IMR-90 (cell line): ENCODE data around the gene LRCOL1. TPM values are rescaled to one million over a fixed set of nuclear protein-coding genes. Genes with fewer than 3 reads are reported as not detected.

Experiments
- ATAC-seq: fragments of 200-7000 bp; cut with Tn5 transposase; 2 replicates; pipeline ENCODE4 v1.9.1; 2020; ENCODE audit warnings: low read depth, mild to moderate bottlenecking, moderate library complexity
- BruUV-seq: library from RNA; stranded (reverse); fragments of 400-500 nt; replicated peaks from 2 replicates; lab custom pipeline; 2021; lab: Mats Ljungman, UMichigan
- CTCF ChIA-PET: fragments of 300-600 bp; formaldehyde crosslinking; extraction: SDS; loops from one replicate; lab custom pipeline; 2021; ENCODE audit warnings: antibody characterized with exemption; lab: Yijun Ruan, JAX
- POLR2A ChIA-PET: fragments of 300-600 bp; sonication (Branson Sonifier 250); formaldehyde crosslinking; loops from one replicate; lab custom pipeline; 2022; ENCODE audit warnings: antibody characterized with exemption; ENCODE audit not compliant: unreplicated experiment; lab: Charles Lee
- DNase-seq: peaks from one replicate; pipeline ENCODE4 v3.0.0; 2013
- H2AFZ ChIP-seq: replicated peaks from 2 replicates; pipeline ENCODE3; 2013; ENCODE audit warnings: low read length, mild to moderate bottlenecking; ENCODE audit not compliant: poor library complexity
- H2AK5ac ChIP-seq: 2 replicates; pipeline ENCODE4 v1.6.1; 2013; ENCODE audit warnings: low read depth, low read length, inconsistent platforms
- H2AK9ac ChIP-seq: replicated peaks from 2 replicates; pipeline ENCODE3; 2013; ENCODE audit warnings: mild to moderate bottlenecking, low read depth, low read length, moderate library complexity; ENCODE audit not compliant: poor library complexity
- H2BK120ac ChIP-seq: 2 replicates; pipeline ENCODE4 v1.6.1; 2013; ENCODE audit warnings: low read depth, low read length, inconsistent platforms
- H2BK15ac ChIP-seq: 3 replicates; pipeline ENCODE4 v1.6.1; 2013; ENCODE audit warnings: low read depth, low read length, inconsistent platforms
- H2BK20ac ChIP-seq: 2 replicates; pipeline ENCODE4 v1.6.1; 2013; ENCODE audit warnings: low read depth, mild to moderate bottlenecking, inconsistent platforms, low read length, moderate library complexity
- H2BK5ac ChIP-seq: 2 replicates; pipeline ENCODE4 v1.6.1; 2013; ENCODE audit warnings: mild to moderate bottlenecking, low read depth, low read length, inconsistent platforms; ENCODE audit not compliant: poor library complexity, severe bottlenecking
- H3K14ac ChIP-seq: replicated peaks from 2 replicates; pipeline ENCODE4 v1.6.1; 2013; ENCODE audit warnings: low read depth, low read length, inconsistent platforms
- H3K18ac ChIP-seq: 2 replicates; pipeline ENCODE4 v1.6.1; 2013; ENCODE audit warnings: low read depth, low read length, control low read depth
- H3K23ac ChIP-seq: 2 replicates; pipeline ENCODE4 v1.6.1; 2013; ENCODE audit warnings: low read depth, low read length, inconsistent platforms
- H3K27ac ChIP-seq: 2 replicates; pipeline ENCODE4 v1.5.1; 2013; ENCODE audit warnings: mild to moderate bottlenecking, control low read depth, low read length; ENCODE audit not compliant: insufficient read depth
- H3K27me3 ChIP-seq: 2 replicates; pipeline ENCODE4 v1.6.1; 2013; ENCODE audit warnings: low read length; ENCODE audit not compliant: control insufficient read depth, insufficient read depth
- H3K36me3 ChIP-seq: 2 replicates; pipeline ENCODE4 v1.6.1; 2013; ENCODE audit warnings: low read length, mixed read lengths; ENCODE audit not compliant: control insufficient read depth, insufficient read depth
- H3K4ac ChIP-seq: 2 replicates; pipeline ENCODE4 v1.6.1; 2013; ENCODE audit warnings: low read depth, low read length, inconsistent platforms
- H3K4me1 ChIP-seq: 2 replicates; pipeline ENCODE4 v1.6.1; 2013; ENCODE audit warnings: low read length, mixed read lengths; ENCODE audit not compliant: control insufficient read depth, insufficient read depth
- H3K4me2 ChIP-seq: 2 replicates; pipeline ENCODE4 v1.6.1; 2013; ENCODE audit warnings: low read depth, mild to moderate bottlenecking, control low read depth, low read length, moderate library complexity
- H3K4me3 ChIP-seq: 2 replicates; pipeline ENCODE4 v1.5.1; 2013; ENCODE audit warnings: low read depth, mild to moderate bottlenecking, control low read depth, low read length, moderate library complexity; ENCODE audit not compliant: insufficient read depth
- H3K56ac ChIP-seq: 2 replicates; pipeline ENCODE4 v1.6.1; 2013; ENCODE audit warnings: low read length, inconsistent platforms; ENCODE audit not compliant: insufficient read depth; ENCODE audit errors: extremely low read depth
- H3K79me1 ChIP-seq, 2 experiments: 2 replicates each; pipeline ENCODE4 v1.6.1; 2013; ENCODE audit warnings: low read length in 2 of 2, inconsistent platforms in 1 of 2, low read depth in 1 of 2
- H3K9ac ChIP-seq: 2 replicates; pipeline ENCODE4 v1.6.1; 2013; ENCODE audit warnings: low read depth, low read length, control low read depth
- H3K9me1 ChIP-seq: 2 replicates; pipeline ENCODE4 v1.6.1; 2013; ENCODE audit warnings: low read length, inconsistent platforms; ENCODE audit not compliant: insufficient read depth
- H3K9me3 ChIP-seq: 2 replicates; pipeline ENCODE4 v1.6.1; 2013; ENCODE audit warnings: low read length; ENCODE audit not compliant: control insufficient read depth, insufficient read depth
- H4K20me1 ChIP-seq: 2 replicates; pipeline ENCODE4 v1.6.1; 2013; ENCODE audit warnings: low read length, inconsistent platforms; ENCODE audit not compliant: insufficient read depth
- H4K5ac ChIP-seq: 2 replicates; pipeline ENCODE4 v1.6.1; 2013; ENCODE audit warnings: mild to moderate bottlenecking, low read depth, low read length, control low read depth
- H4K8ac ChIP-seq, 2 experiments: 2 replicates each; pipeline ENCODE4 v1.6.1; 2013; ENCODE audit warnings: low read depth in 2 of 2, low read length in 2 of 2, control low read depth in 1 of 2, inconsistent platforms in 1 of 2
- H4K91ac ChIP-seq: 2 replicates; pipeline ENCODE4 v1.6.1; 2013; ENCODE audit warnings: low read depth, low read length, inconsistent platforms; ENCODE audit not compliant: insufficient read depth
- BHLHE40 ChIP-seq: fragments of 150-350 bp; IDR thresholded peaks from 2 replicates; pipeline ENCODE4 v1.6.1; 2016; ENCODE audit warnings: mild to moderate bottlenecking, low read depth, low read length
- CEBPB ChIP-seq: IDR thresholded peaks from 2 replicates; pipeline ENCODE4 v1.6.1; 2012; ENCODE audit warnings: low read depth, low read length, improper control_type of control experiment
- CHD1 ChIP-seq: IDR thresholded peaks from 2 replicates; pipeline ENCODE4 v1.6.1; 2012; ENCODE audit warnings: low read depth, low read length, improper control_type of control experiment
- CTCF ChIP-seq: conservative IDR thresholded peaks from 2 replicates; pipeline ENCODE4 v1.5.1; 2012; ENCODE audit warnings: mild to moderate bottlenecking, low read depth, low read length, improper control_type of control experiment
- FOS ChIP-seq: fragments of 150-350 bp; IDR thresholded peaks from 2 replicates; pipeline ENCODE4 v1.6.1; 2016; ENCODE audit warnings: low read depth, low read length
- MAFK ChIP-seq: IDR thresholded peaks from 2 replicates; pipeline ENCODE4 v1.6.1; 2012; ENCODE audit warnings: low read depth, low read length, improper control_type of control experiment
- MAZ ChIP-seq: IDR thresholded peaks from 2 replicates; pipeline ENCODE4 v1.6.1; 2012; ENCODE audit warnings: low read depth, mild to moderate bottlenecking, low read length, improper control_type of control experiment, moderate library complexity, borderline replicate concordance
- MXI1 ChIP-seq: IDR thresholded peaks from 2 replicates; pipeline ENCODE4 v1.6.1; 2012; ENCODE audit warnings: low read depth, mild to moderate bottlenecking, low read length, moderate library complexity, borderline replicate concordance
- NFE2L2 ChIP-seq: fragments of 150-350 bp; IDR thresholded peaks from 2 replicates; pipeline ENCODE4 v1.6.1; 2016; ENCODE audit warnings: low read depth, mild to moderate bottlenecking, low read length
- POLR2A ChIP-seq: IDR thresholded peaks from 2 replicates; pipeline ENCODE4 v1.6.1; 2012; ENCODE audit warnings: mild to moderate bottlenecking, low read depth, low read length
- RAD21 ChIP-seq: IDR thresholded peaks from 2 replicates; pipeline ENCODE4 v1.6.1; 2012; ENCODE audit warnings: low read length, improper control_type of control experiment
- RCOR1 ChIP-seq: IDR thresholded peaks from 2 replicates; pipeline ENCODE4 v1.6.1; 2012; ENCODE audit warnings: mild to moderate bottlenecking, low read length, improper control_type of control experiment; ENCODE audit not compliant: insufficient replicate concordance
- RFX5 ChIP-seq: IDR thresholded peaks from 2 replicates; pipeline ENCODE4 v1.8.0; 2012; ENCODE audit warnings: low read depth, mild to moderate bottlenecking, low read length, moderate library complexity
- SMC3 ChIP-seq: fragments of 150-350 bp; IDR thresholded peaks from 2 replicates; pipeline ENCODE4 v1.6.1; 2016; ENCODE audit warnings: low read depth, mild to moderate bottlenecking, antibody characterized with exemption, low read length, moderate library complexity
- WGBS, 2 experiments: methylation state at CpG; one replicate each; pipeline versions ENCODE4 v1.1.5 to v1.1.7; 2013; ENCODE audit warnings: missing lambda C conversion rate in 2 of 2; ENCODE audit not compliant: insufficient read length in 1 of 2; ENCODE audit errors: extremely low coverage in 2 of 2; 5-methylcytosine and 5-hydroxymethylcytosine counted together
- dilution Hi-C: fragments of 300-500 bp; cut with HindIII; formaldehyde crosslinking; loops from one replicate; pipeline ENCODE4 v1.14.3; 2018; ENCODE audit warnings: low sequenced_read_pairs; ENCODE audit not compliant: unreplicated experiment
- in situ Hi-C: fragments of 300-500 bp; cut with MboI; formaldehyde crosslinking; loops from 3 replicates; pipeline ENCODE4 v1.14.3; 2019; ENCODE audit warnings: low sequenced_read_pairs, inconsistent platforms, mixed read lengths
- intact Hi-C: fragments of 100-400 bp; cut with micrococcal nuclease; formaldehyde crosslinking; loops from 2 replicates; pipeline ENCODE4 v1.10.0; 2022
- polyA plus RNA-seq, 3 experiments: library from polyadenylated mRNA; depleted of rRNA; stranded (reverse); fragments of >200 nt; gene quantifications; 2 replicates each; pipeline ENCODE4 v1.2.3, GENCODE V29; 2012; ENCODE audit warnings: low replicate concordance in 1 of 3
- total RNA-seq: library from RNA; depleted of rRNA; stranded (reverse); fragments of >200 nt; gene quantifications from 2 replicates; pipeline ENCODE4 v1.2.3, GENCODE V29; 2012
- TF ChIP-seq, protein P1 (sequence below): fragments of 150-350 bp; IDR thresholded peaks from 2 replicates; pipeline ENCODE4 v1.6.1; 2017; ENCODE audit warnings: mild to moderate bottlenecking, antibody characterized with exemption, low read length, low read depth
- TF ChIP-seq, protein P2 (sequence below): fragments of 150-350 bp; IDR thresholded peaks from 2 replicates; pipeline ENCODE4 v1.6.1; 2016; ENCODE audit warnings: low read depth, mild to moderate bottlenecking, low read length, moderate library complexity, borderline replicate concordance

The LRCOL1 gene
- total and polyA plus RNA-seq, 2 of the 4 experiments (the other 2 are of a cell fraction) = 1.0 TPM; not detected in 1

DNA sequence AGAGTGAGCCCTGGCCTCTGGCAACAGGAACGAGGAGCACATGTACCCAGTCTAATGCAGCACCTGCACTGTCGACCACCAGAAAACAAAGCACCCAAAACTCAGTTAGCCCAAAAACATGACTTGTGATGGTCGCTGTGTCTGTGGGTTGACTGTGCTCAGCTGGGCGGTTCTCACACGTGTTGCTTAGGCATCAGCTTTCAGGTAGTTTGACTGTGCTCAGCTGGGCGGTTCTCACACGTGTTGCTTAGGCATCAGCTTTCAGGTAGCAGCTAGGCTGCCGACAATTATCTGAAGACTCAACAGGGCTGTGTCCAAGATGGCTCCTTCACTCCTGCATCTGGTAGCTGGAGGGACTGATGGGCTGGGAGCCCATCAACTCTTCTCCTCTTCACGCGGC, 1.2 kb upstream of the LRCOL1 start:
- no peak for DNase-seq
- Histone ChIP-seq H3K4me3 (no peak overlapping the region), H3K36me3 (no peaks in the 10 kb centered on the region), H3K4me1 (no peaks in the 10 kb centered on the region), H3K56ac (no peak overlapping the region), H2BK15ac (no peak overlapping the region), H4K91ac (no peak overlapping the region), H3K27me3 (peaks cover 26% of the 10 kb centered on the region), H3K79me1 (no peaks in the 10 kb centered on the region), H4K8ac (no peak overlapping the region), H3K4ac (no peak overlapping the region), H2BK5ac (no peak overlapping the region), H3K23ac (no peak overlapping the region), H2AK9ac (no peak overlapping the region), H3K14ac (no peak overlapping the region), H3K9me3 (peaks cover 15% of the 10 kb centered on the region), H2BK20ac (no peak overlapping the region), H2BK120ac (no peak overlapping the region), H3K9me1 (no peaks in the 10 kb centered on the region), H4K20me1 (no peaks in the 10 kb centered on the region), H3K27ac (no peak overlapping the region), H4K5ac (no peak overlapping the region), H3K18ac (no peak overlapping the region), H3K4me2 (no peak overlapping the region), H2AFZ (no peak overlapping the region), H2AK5ac (no peak overlapping the region), H3K9ac (no peak overlapping the region)
- 83% methylated on average over 6 of the region's 10 CpGs; no CpG with 5 or more reads in 1 of the 2 experiments for WGBS, 2 experiments
- TF ChIP-seq RCOR1 = no peak
- no peak for TF ChIP-seq FOS
- TF ChIP-seq, protein P1, sequence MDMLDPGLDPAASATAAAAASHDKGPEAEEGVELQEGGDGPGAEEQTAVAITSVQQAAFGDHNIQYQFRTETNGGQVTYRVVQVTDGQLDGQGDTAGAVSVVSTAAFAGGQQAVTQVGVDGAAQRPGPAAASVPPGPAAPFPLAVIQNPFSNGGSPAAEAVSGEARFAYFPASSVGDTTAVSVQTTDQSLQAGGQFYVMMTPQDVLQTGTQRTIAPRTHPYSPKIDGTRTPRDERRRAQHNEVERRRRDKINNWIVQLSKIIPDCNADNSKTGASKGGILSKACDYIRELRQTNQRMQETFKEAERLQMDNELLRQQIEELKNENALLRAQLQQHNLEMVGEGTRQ = no peak
- TF ChIP-seq, protein P2, sequence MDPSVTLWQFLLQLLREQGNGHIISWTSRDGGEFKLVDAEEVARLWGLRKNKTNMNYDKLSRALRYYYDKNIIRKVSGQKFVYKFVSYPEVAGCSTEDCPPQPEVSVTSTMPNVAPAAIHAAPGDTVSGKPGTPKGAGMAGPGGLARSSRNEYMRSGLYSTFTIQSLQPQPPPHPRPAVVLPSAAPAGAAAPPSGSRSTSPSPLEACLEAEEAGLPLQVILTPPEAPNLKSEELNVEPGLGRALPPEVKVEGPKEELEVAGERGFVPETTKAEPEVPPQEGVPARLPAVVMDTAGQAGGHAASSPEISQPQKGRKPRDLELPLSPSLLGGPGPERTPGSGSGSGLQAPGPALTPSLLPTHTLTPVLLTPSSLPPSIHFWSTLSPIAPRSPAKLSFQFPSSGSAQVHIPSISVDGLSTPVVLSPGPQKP = no peak
- TF ChIP-seq NFE2L2 = no peak
- no peak for TF ChIP-seq POLR2A
- TF ChIP-seq CTCF = no peak
- no peak for TF ChIP-seq CEBPB
- no peak for TF ChIP-seq RFX5
- no peak for TF ChIP-seq BHLHE40
- TF ChIP-seq MXI1 = no peak
- TF ChIP-seq MAFK = no peak
- no peak for TF ChIP-seq SMC3
- TF ChIP-seq MAZ = no peak
- no peak for TF ChIP-seq RAD21
- no peak for TF ChIP-seq CHD1
- in situ Hi-C loops (no loop called here), intact Hi-C loops (loop anchor here (5.0 kb wide), 1 partner anchor 49 kb away; no protein-coding TSS in a partner anchor), dilution Hi-C loops (no loop called here)
- ATAC-seq = no peak
- ChIA-PET CTCF (no interaction called here), POLR2A (no interaction called here)
- no TSS peak for BruUV-seq
